ENCODE measurements around the gene WWTR1. TPM values are rescaled to one million over a fixed set of nuclear protein-coding genes. Genes with fewer than 3 reads are reported as not detected.

Gene WWTR1
- total RNA-seq, 1 donor from 2014 or later = 2.6 TPM

GRCh38 chr3:149516920-149517319 is 140.9 kb downstream of the WWTR1 start:
- H3K27ac Mint-ChIP-seq = no peak overlapping the region
- DNase-seq (ENCODE audit: low spot score) = no peak
- peaks cover 18% of the 10 kb centered on the region for H3K27me3 Mint-ChIP-seq (ENCODE audit: low read depth)
- peaks cover 8% of the 10 kb centered on the region for H3K4me1 Mint-ChIP-seq (ENCODE audit: low read depth)
- no peak overlapping the region for H3K4me3 Mint-ChIP-seq (ENCODE audit: low read depth)
- intact Hi-C loops (cut with micrococcal nuclease) = no loop called here
- H3K9me3 Mint-ChIP-seq = no peaks in the 10 kb centered on the region
- no peaks in the 10 kb centered on the region for H3K36me3 Mint-ChIP-seq (ENCODE audit: low read depth)

GRCh38 chr3:149515249-149515648 is 142.6 kb downstream of the WWTR1 start:
- H3K4me1 Mint-ChIP-seq (ENCODE audit: low read depth) = peaks cover 8% of the 10 kb centered on the region
- DNase-seq (ENCODE audit: low spot score) = no peak
- intact Hi-C loops (cut with micrococcal nuclease) = no loop called here
- no peaks in the 10 kb centered on the region for H3K36me3 Mint-ChIP-seq (ENCODE audit: low read depth)
- no peaks in the 10 kb centered on the region for H3K9me3 Mint-ChIP-seq
- no peak overlapping the region for H3K4me3 Mint-ChIP-seq (ENCODE audit: low read depth)
- peaks cover 27% of the 10 kb centered on the region for H3K27me3 Mint-ChIP-seq (ENCODE audit: low read depth)
- H3K27ac Mint-ChIP-seq = no peak overlapping the region

GRCh38 chr3:149514471-149514870 is 143.4 kb downstream of the WWTR1 start:
- H3K36me3 Mint-ChIP-seq (ENCODE audit: low read depth) = no peaks in the 10 kb centered on the region
- peaks cover 27% of the 10 kb centered on the region for H3K27me3 Mint-ChIP-seq (ENCODE audit: low read depth)
- no peak overlapping the region for H3K4me3 Mint-ChIP-seq (ENCODE audit: low read depth)
- intact Hi-C loops (cut with micrococcal nuclease) = loop anchor here (5.0 kb wide), 1 partner anchor 203 kb away; no protein-coding TSS in a partner anchor
- H3K9me3 Mint-ChIP-seq = no peaks in the 10 kb centered on the region
- H3K27ac Mint-ChIP-seq = no peak overlapping the region
- no peak for DNase-seq (ENCODE audit: low spot score)
- H3K4me1 Mint-ChIP-seq (ENCODE audit: low read depth) = peaks cover 8% of the 10 kb centered on the region

- Mint-ChIP-seq H3K4me3 (ENCODE audit: low read depth) (no peak overlapping the region), H3K4me1 (ENCODE audit: low read depth) (peaks cover 12% of the 10 kb centered on the region), H3K27ac (no peak overlapping the region), H3K9me3 (no peaks in the 10 kb centered on the region), H3K27me3 (ENCODE audit: low read depth) (peaks cover 24% of the 10 kb centered on the region), H3K36me3 (ENCODE audit: low read depth) (no peaks in the 10 kb centered on the region)
- intact Hi-C loops (cut with micrococcal nuclease) = loop anchor here (1.0 to 5.0 kb wide), 3 partner anchors 205 to 296 kb away; no protein-coding TSS in a partner anchor
- no peak for DNase-seq (ENCODE audit: low spot score)
Measured at GRCh38 chr3:149512073-149512782, 145.6 kb downstream of the WWTR1 start.

- no peak for DNase-seq (ENCODE audit: low spot score)
- no peak overlapping the region for H3K27ac Mint-ChIP-seq
- H3K36me3 Mint-ChIP-seq (ENCODE audit: low read depth) = no peaks in the 10 kb centered on the region
- H3K4me1 Mint-ChIP-seq (ENCODE audit: low read depth) = peaks cover 12% of the 10 kb centered on the region
- intact Hi-C loops (cut with micrococcal nuclease) = loop anchor here (5.0 kb wide), 1 partner anchor 206 kb away; no protein-coding TSS in a partner anchor
- H3K4me3 Mint-ChIP-seq (ENCODE audit: low read depth) = no peak overlapping the region
- peaks cover 30% of the 10 kb centered on the region for H3K27me3 Mint-ChIP-seq (ENCODE audit: low read depth)
- no peaks in the 10 kb centered on the region for H3K9me3 Mint-ChIP-seq
Measured at GRCh38 chr3:149511040-149511626, 146.7 kb downstream of the WWTR1 start.

GRCh38 chr3:149510480-149510879 is 147.3 kb downstream of the WWTR1 start:
- peaks cover 12% of the 10 kb centered on the region for H3K4me1 Mint-ChIP-seq (ENCODE audit: low read depth)
- H3K27ac Mint-ChIP-seq = no peak overlapping the region
- intact Hi-C loops (cut with micrococcal nuclease) = loop anchor here (5.0 kb wide), 1 partner anchor 207 kb away; no protein-coding TSS in a partner anchor
- no peaks in the 10 kb centered on the region for H3K36me3 Mint-ChIP-seq (ENCODE audit: low read depth)
- H3K9me3 Mint-ChIP-seq = no peaks in the 10 kb centered on the region
- DNase-seq (ENCODE audit: low spot score) = no peak
- no peak overlapping the region for H3K4me3 Mint-ChIP-seq (ENCODE audit: low read depth)
- H3K27me3 Mint-ChIP-seq (ENCODE audit: low read depth) = peaks cover 30% of the 10 kb centered on the region

- Mint-ChIP-seq H3K4me1 (ENCODE audit: low read depth) (peaks cover 12% of the 10 kb centered on the region), H3K36me3 (ENCODE audit: low read depth) (no peaks in the 10 kb centered on the region), H3K9me3 (no peaks in the 10 kb centered on the region), H3K4me3 (ENCODE audit: low read depth) (no peak overlapping the region), H3K27ac (no peak overlapping the region), H3K27me3 (ENCODE audit: low read depth) (peaks cover 29% of the 10 kb centered on the region)
- no peak for DNase-seq (ENCODE audit: low spot score)
- intact Hi-C loops (cut with micrococcal nuclease) = no loop called here
Measured at GRCh38 chr3:149509526-149509925, 148.3 kb downstream of the WWTR1 start.

GRCh38 chr3:149507491-149508324 is 150.1 kb downstream of the WWTR1 start:
- Mint-ChIP-seq H3K27ac (no peak overlapping the region), H3K9me3 (no peaks in the 10 kb centered on the region), H3K27me3 (ENCODE audit: low read depth) (peaks cover 25% of the 10 kb centered on the region), H3K4me3 (ENCODE audit: low read depth) (no peak overlapping the region), H3K4me1 (ENCODE audit: low read depth) (peaks cover 11% of the 10 kb centered on the region), H3K36me3 (ENCODE audit: low read depth) (no peaks in the 10 kb centered on the region)
- intact Hi-C loops (cut with micrococcal nuclease) = no loop called here
- DNase-seq (ENCODE audit: low spot score) = no peak

- DNase-seq (ENCODE audit: low spot score) = no peak
- H3K4me1 Mint-ChIP-seq (ENCODE audit: low read depth) = peaks cover 4% of the 10 kb centered on the region
- H3K27me3 Mint-ChIP-seq (ENCODE audit: low read depth) = peaks cover 18% of the 10 kb centered on the region
- H3K36me3 Mint-ChIP-seq (ENCODE audit: low read depth) = no peaks in the 10 kb centered on the region
- intact Hi-C loops (cut with micrococcal nuclease) = no loop called here
- H3K27ac Mint-ChIP-seq = no peak overlapping the region
- no peaks in the 10 kb centered on the region for H3K9me3 Mint-ChIP-seq
- no peak overlapping the region for H3K4me3 Mint-ChIP-seq (ENCODE audit: low read depth)
Measured at GRCh38 chr3:149506965-149507364, 150.9 kb downstream of the WWTR1 start.

- H3K4me3 Mint-ChIP-seq (ENCODE audit: low read depth) = no peak overlapping the region
- peaks cover 18% of the 10 kb centered on the region for H3K27me3 Mint-ChIP-seq (ENCODE audit: low read depth)
- intact Hi-C loops (cut with micrococcal nuclease) = no loop called here
- DNase-seq (ENCODE audit: low spot score) = no peak
- H3K9me3 Mint-ChIP-seq = no peaks in the 10 kb centered on the region
- peaks cover 4% of the 10 kb centered on the region for H3K4me1 Mint-ChIP-seq (ENCODE audit: low read depth)
- H3K36me3 Mint-ChIP-seq (ENCODE audit: low read depth) = no peaks in the 10 kb centered on the region
- H3K27ac Mint-ChIP-seq = no peak overlapping the region
Measured at GRCh38 chr3:149506540-149506939, 151.3 kb downstream of the WWTR1 start.

- H3K27me3 Mint-ChIP-seq (ENCODE audit: low read depth) = peaks cover 13% of the 10 kb centered on the region
- no peaks in the 10 kb centered on the region for H3K36me3 Mint-ChIP-seq (ENCODE audit: low read depth)
- H3K9me3 Mint-ChIP-seq = no peaks in the 10 kb centered on the region
- no peak overlapping the region for H3K4me3 Mint-ChIP-seq (ENCODE audit: low read depth)
- no peak for DNase-seq (ENCODE audit: low spot score)
- intact Hi-C loops (cut with micrococcal nuclease) = no loop called here
- H3K27ac Mint-ChIP-seq = no peak overlapping the region
- H3K4me1 Mint-ChIP-seq (ENCODE audit: low read depth) = peaks cover under 1% of the 10 kb centered on the region
Measured at GRCh38 chr3:149502438-149502837, 155.4 kb downstream of the WWTR1 start.

- intact Hi-C loops (cut with micrococcal nuclease) = no loop called here
- Mint-ChIP-seq H3K9me3 (no peaks in the 10 kb centered on the region), H3K27ac (no peak overlapping the region), H3K4me3 (ENCODE audit: low read depth) (no peak overlapping the region), H3K4me1 (ENCODE audit: low read depth) (no peaks in the 10 kb centered on the region), H3K27me3 (ENCODE audit: low read depth) (peaks cover 10% of the 10 kb centered on the region), H3K36me3 (ENCODE audit: low read depth) (no peaks in the 10 kb centered on the region)
- DNase-seq (ENCODE audit: low spot score) = no peak
Measured at GRCh38 chr3:149501524-149501923, 156.3 kb downstream of the WWTR1 start.
